Epithelial cell of esophagus (primary cell): Measurements from ENCODE around the gene ZNF177.
"Not testable (repeated sequence)": the region's sequence is repeated elsewhere in the genome, so short reads cannot be mapped to it uniquely, and the experiment has no call there.

ENCODE experiments used
- DNase-seq: peaks from one replicate; pipeline ENCODE4 v3.0.0; 2010; ENCODE audit warnings: low read depth
- H3K4me3 ChIP-seq: 2 replicates; pipeline ENCODE4 v1.5.1; 2011; ENCODE audit warnings: mild to moderate bottlenecking, low read length, control low read depth
- CTCF ChIP-seq: IDR thresholded peaks from 2 replicates; pipeline ENCODE4 v1.5.1; 2011; ENCODE audit warnings: low read depth, mild to moderate bottlenecking, low read length, control low read depth, inconsistent platforms; ENCODE audit not compliant: insufficient read depth; ENCODE audit errors: missing control alignments

The ZNF177 gene

GRCh38 chr19:9362905-9363304 lies at the start of gene ZNF177:
Gene ZNF177, plus strand, starts transcription at chr19:9363013. Its CDS starts 15,299 bp downstream, at chr19:9378312.
- H3K4me3 ChIP-seq = peak within 1 kb of the TSS; percentile 36
- no peak for DNase-seq

GRCh38 chr19:9313756-9314155 lies 49.1 kb upstream of the ZNF177 start:
- no peak for DNase-seq
- no peak overlapping the region for H3K4me3 ChIP-seq
- no peak for TF ChIP-seq CTCF

More at GRCh38 chr19:9362905-9363304, at the start of gene ZNF177:
- TF ChIP-seq CTCF = no peak

GRCh38 chr19:9321338-9321737 lies 41.5 kb upstream of the ZNF177 start:
- DNase-seq = no peak
- TF ChIP-seq CTCF = no peak

GRCh38 chr19:9321756-9322155 lies 41.1 kb upstream of the ZNF177 start:
- not testable (repeated sequence) for H3K4me3 ChIP-seq

More at GRCh38 chr19:9321338-9321737, 41.5 kb upstream of the ZNF177 start:
- H3K4me3 ChIP-seq = no peak overlapping the region

GRCh38 chr19:9322201-9322600 lies 40.6 kb upstream of the ZNF177 start:
- not testable (repeated sequence) for H3K4me3 ChIP-seq, DNase-seq

More at GRCh38 chr19:9321756-9322155, 41.1 kb upstream of the ZNF177 start:
- not testable (repeated sequence) for DNase-seq

GRCh38 chr19:9323557-9323918 lies 39.3 kb upstream of the ZNF177 start:
- peak overlapping the region; percentile 72 for H3K4me3 ChIP-seq
- no peak for TF ChIP-seq CTCF
- DNase-seq = peak; percentile 71

- DNase-seq = peak; percentile 95
- no peak for TF ChIP-seq CTCF
- peak within 1 kb of the TSS; percentile 72 for H3K4me3 ChIP-seq
These were observed 38.8 kb upstream of the ZNF177 start, which contains the start of gene ZNF559 for GRCh38 chr19:9323919-9324583. Gene ZNF559, plus strand, starts transcription at chr19:9324179. Its CDS starts 14,371 bp downstream, at chr19:9338550.

GRCh38 chr19:9324584-9324962 lies 38.2 kb upstream of the ZNF177 start:
- DNase-seq = no peak
- H3K4me3 ChIP-seq = peak overlapping the region; percentile 72
- TF ChIP-seq CTCF = no peak
